Lung (tissue), 12 donors: ENCODE data around the gene SEMA4C. TPM values are rescaled to one million over a fixed set of nuclear protein-coding genes. Genes with fewer than 3 reads are reported as not detected.

Source experiments
- ATAC-seq: fragments of 200-7000 bp; cut with Tn5 transposase; one replicate; pipeline ENCODE4 v1.9.1; 2020; ENCODE audit warnings: moderate number of reproducible peaks; ENCODE audit not compliant: insufficient read depth, low FRiP score
- DNase-seq, 3 donors: peaks; one replicate each; pipeline ENCODE4 v3.0.0-alpha.2; 2013 to 2017
- H3K27ac ChIP-seq, 2 donors: one replicate each; pipeline ENCODE4 v1.5.1; 2013; ENCODE audit warnings: mild to moderate bottlenecking in 2 of 2, moderate library complexity in 2 of 2, control low read depth in 1 of 2, inconsistent platforms in 1 of 2, low read depth in 1 of 2, low read length in 1 of 2
- H3K27me3 ChIP-seq, 3 donors: one replicate each; pipeline ENCODE4 v1.5.1; 2013; ENCODE audit warnings: low read length in 2 of 3; ENCODE audit not compliant: control insufficient read depth in 3 of 3, insufficient read depth in 3 of 3
- H3K36me3 ChIP-seq, 4 donors: one replicate each; pipeline ENCODE4 v1.5.1; 2013; ENCODE audit warnings: low read length in 4 of 4, mild to moderate bottlenecking in 1 of 4, moderate library complexity in 1 of 4; ENCODE audit not compliant: control insufficient read depth in 4 of 4, insufficient read depth in 4 of 4
- H3K4me1 ChIP-seq, 5 donors: one replicate each; pipeline ENCODE4 v1.5.1; 2013; ENCODE audit warnings: low read length in 5 of 5, mild to moderate bottlenecking in 2 of 5, moderate library complexity in 1 of 5; ENCODE audit not compliant: control insufficient read depth in 5 of 5, insufficient read depth in 5 of 5
- H3K4me3 ChIP-seq: one replicate; pipeline ENCODE4 v1.5.1; 2013; ENCODE audit warnings: mild to moderate bottlenecking, control low read depth, moderate library complexity
- H3K9ac ChIP-seq, 2 donors: one replicate each; pipeline ENCODE4 v1.5.1; 2013; ENCODE audit warnings: low read length in 2 of 2, control low read depth in 1 of 2; ENCODE audit not compliant: insufficient read depth in 1 of 2
- H3K9me3 ChIP-seq, 4 donors: one replicate each; pipeline ENCODE4 v1.5.1; 2013; ENCODE audit warnings: low read length in 3 of 4, mild to moderate bottlenecking in 1 of 4, moderate library complexity in 1 of 4; ENCODE audit not compliant: control insufficient read depth in 4 of 4, insufficient read depth in 3 of 4
- WGBS, 2 donors: extraction: QIAGEN DNeasy Blood & Tissue Kit; methylation state at CpG; one replicate each; pipeline ENCODE4 v1.1.7; 2013; 5-methylcytosine and 5-hydroxymethylcytosine counted together
- polyA plus RNA-seq, 2 donors: library from polyadenylated mRNA; stranded (reverse); fragments of 200-250 nt; gene quantifications; one replicate each; pipeline ENCODE4 v1.2.1, GENCODE V29; 2013
- total RNA-seq, 2 donors: library from RNA; depleted of rRNA in 1 of 2; stranded (reverse); fragments of >200 nt in 1 of 2; gene quantifications; one replicate each; pipeline ENCODE4 v1.2.1, GENCODE V29; 2014 to 2021
- TF ChIP-seq, protein P1 (sequence below): IDR thresholded peaks from 2 replicates; pipeline ENCODE4 v1.5.1; 2012; ENCODE audit warnings: mild to moderate bottlenecking; ENCODE audit errors: control extremely low read depth, extremely low read depth
- donor health status: control.
- donor health status: control.
- donor health status: Bipolar disorder and iron deficiency.
- donor health status: healthy.
- donor health status: DM: yes; HTN: yes; CAD: no.

SEMA4C gene
- total and polyA plus RNA-seq, 4 donors: 18.8 to 42.0 (median 28.8) TPM

DNA sequence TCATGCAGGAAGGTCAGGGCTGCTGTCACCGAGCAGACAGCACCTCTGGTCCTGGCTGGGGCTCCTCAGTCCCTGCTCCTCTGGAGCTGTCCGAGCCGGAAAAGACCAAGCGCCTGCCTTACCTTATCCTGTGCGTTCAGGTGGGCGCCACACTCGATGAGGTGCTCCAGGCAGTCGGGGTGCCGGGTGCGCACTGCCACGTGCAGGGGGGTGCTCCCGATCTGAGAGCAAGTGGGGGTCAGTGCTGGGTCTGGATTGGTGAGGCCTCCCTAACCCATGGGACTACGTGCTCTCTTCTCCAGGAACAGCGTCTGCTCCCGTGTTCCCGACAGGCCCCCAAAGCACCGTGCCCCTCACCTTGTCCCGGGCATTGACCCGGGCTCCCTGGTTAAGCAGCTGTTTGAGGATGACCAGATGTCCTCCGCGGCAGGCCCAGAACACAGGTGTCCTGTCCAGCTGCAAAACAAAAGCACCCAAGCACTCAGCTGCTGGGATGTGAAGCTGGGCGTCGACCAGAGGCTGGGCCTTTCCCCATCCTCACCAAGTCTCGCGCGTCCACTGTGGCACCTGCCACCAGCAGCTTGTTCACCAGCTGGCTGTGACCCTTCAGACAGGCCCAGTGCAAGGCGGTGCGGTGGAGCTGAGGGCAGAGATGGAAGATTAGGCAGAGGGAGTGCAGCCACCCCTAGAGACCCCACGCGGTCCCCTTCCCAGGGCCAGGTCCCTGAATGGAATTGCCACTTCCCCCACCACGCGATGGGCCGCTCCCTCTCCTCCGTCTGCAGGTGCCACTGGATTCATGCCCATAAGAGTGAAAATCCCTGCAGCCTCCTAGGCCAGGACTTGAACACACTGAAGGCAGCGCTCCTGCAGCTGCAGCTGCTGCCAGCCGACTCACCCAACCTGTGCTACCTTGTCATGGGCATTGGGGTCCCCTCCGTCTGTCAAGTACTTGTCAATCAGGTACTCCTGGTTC is 29.7 kb downstream of the SEMA4C start:
- Histone ChIP-seq H3K27ac (no peak overlapping the region), H3K36me3 (peaks cover 0 to 5% (median 2%) of the 10 kb centered on the region in 4 donors), H3K4me3 (no peak overlapping the region), H3K4me1 (peaks cover 0 to 8% (median 0%) of the 10 kb centered on the region in 5 donors), H3K27me3 (no peaks in the 10 kb centered on the region), H3K9ac (no peak overlapping the region), H3K9me3 (no peaks in the 10 kb centered on the region)
- no peak for DNase-seq
- TF ChIP-seq, protein P1, sequence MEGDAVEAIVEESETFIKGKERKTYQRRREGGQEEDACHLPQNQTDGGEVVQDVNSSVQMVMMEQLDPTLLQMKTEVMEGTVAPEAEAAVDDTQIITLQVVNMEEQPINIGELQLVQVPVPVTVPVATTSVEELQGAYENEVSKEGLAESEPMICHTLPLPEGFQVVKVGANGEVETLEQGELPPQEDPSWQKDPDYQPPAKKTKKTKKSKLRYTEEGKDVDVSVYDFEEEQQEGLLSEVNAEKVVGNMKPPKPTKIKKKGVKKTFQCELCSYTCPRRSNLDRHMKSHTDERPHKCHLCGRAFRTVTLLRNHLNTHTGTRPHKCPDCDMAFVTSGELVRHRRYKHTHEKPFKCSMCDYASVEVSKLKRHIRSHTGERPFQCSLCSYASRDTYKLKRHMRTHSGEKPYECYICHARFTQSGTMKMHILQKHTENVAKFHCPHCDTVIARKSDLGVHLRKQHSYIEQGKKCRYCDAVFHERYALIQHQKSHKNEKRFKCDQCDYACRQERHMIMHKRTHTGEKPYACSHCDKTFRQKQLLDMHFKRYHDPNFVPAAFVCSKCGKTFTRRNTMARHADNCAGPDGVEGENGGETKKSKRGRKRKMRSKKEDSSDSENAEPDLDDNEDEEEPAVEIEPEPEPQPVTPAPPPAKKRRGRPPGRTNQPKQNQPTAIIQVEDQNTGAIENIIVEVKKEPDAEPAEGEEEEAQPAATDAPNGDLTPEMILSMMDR: no peak
- 92 to 93% methylated on average over 37 of the region's 37 CpGs for WGBS, 2 donors
- no peak for ATAC-seq

DNA sequence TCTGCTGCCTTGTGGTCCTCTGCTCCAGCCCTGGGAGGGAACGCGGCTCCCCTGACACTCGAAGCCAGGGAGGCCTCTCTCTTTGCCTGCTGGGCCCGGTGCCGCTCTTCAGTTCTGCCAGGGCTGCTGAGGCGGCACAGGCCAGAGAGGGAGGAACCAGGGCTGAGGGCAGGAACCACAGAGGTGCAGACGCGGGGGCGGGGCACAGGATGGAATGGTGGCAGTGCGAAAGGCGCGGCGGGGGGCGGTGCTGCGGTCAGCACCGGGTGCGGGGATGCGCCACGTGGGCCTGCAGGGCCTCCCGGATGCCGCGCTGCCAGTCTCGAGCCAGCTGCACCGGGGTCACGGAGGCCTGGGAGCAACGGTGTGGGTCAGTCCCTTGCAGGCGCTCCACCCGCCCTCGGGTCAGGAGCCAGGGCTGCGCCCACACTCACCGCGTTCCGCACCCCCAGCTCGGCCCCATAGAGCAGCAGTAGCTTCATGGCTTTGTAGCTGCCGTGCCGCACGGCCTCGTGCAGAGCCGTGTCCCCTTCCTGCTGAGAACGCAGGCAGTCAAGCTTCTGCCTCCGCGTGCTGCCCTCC is 30.5 kb downstream of the SEMA4C start:
- ATAC-seq: peak; percentile 74

DNA sequence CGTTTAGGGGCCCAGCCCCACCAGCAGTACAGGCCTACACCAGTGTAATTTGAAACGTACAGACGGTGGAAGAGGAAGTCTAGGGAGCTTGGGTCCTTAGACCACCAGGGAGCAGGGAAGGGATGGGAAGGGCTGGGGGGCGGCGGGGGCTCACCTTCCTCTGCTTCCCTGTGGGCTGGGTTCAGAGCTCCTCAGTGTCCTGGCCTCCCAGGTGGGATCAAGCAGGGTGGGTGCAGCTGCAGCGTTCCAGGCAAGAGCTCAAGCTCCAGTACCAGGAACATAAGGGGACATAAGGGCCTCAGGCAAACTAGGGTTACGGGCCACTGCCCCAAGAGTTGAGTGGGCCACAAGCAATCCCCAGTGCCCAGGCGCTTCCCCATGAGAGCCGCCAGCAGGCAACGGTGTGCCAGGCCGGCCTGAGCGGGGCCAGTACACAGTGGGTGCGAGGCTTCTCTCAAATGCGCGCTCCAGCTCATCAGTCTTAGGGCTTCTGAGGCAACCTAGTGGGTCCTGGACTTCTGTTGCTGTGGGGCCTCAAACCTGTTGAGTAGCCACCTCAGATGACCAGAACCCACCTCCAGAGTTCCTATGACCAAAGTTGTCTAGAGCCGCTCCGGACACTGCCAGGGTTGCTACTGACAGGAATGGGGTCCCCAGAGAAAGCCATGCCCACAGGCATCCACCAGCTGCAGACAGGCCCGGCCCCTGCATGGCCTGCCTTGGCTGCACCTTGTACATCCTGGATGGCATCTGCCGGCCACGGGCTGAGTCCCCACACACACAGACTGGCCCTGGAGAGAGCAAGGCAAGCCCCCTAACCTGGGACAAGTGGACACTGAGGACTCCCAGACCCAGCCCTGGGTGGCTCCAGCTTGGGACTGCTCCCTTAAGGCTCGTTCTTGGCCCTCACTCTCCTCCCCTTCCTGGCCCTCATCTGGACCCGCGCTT is 31.3 kb downstream of the SEMA4C start:
- Histone ChIP-seq H3K36me3 (peaks cover 0 to 11% (median 3%) of the 10 kb centered on the region in 4 donors), H3K9me3 (no peaks in the 10 kb centered on the region), H3K4me3 (no peak overlapping the region), H3K4me1 (peaks cover 0 to 8% (median under 1%) of the 10 kb centered on the region in 5 donors), H3K9ac (no peak overlapping the region), H3K27me3 (no peaks in the 10 kb centered on the region), H3K27ac (no peak overlapping the region)
- TF ChIP-seq, protein P1: no peak
- peak; percentile 9 for ATAC-seq
- DNase-seq: no peak
- WGBS, 2 donors: 84 to 85% methylated on average over 22 to 23 of the region's 23 CpGs

More for the DNA sequence above, 30.5 kb downstream of the SEMA4C start:
- Histone ChIP-seq H3K36me3 (peaks cover 0 to 9% (median 3%) of the 10 kb centered on the region in 4 donors), H3K4me3 (no peak overlapping the region), H3K9ac (no peak overlapping the region), H3K27ac (no peak overlapping the region), H3K27me3 (no peaks in the 10 kb centered on the region), H3K4me1 (peaks cover 0 to 8% (median 0%) of the 10 kb centered on the region in 5 donors), H3K9me3 (no peaks in the 10 kb centered on the region)
- DNase-seq: peak in 1 of 3 donors; percentile 32
- TF ChIP-seq, protein P1: no peak
- 16 to 32% methylated on average over 39 to 42 of the region's 42 CpGs for WGBS, 2 donors
